Fibroblast of skin of right biceps (primary cell): Measurements from ENCODE around the gene BCAS2.
"Not testable (repeated sequence)": the region's sequence is repeated elsewhere in the genome, so short reads cannot be mapped to it uniquely, and the experiment has no call there.

ENCODE experiments used
- DNase-seq: peaks from one replicate; pipeline ENCODE4 v3.0.0-alpha.2; 2013

BCAS2 gene

GRCh38 chr1:114581335-114582287, at the start of gene BCAS2:
Gene BCAS2 (minus strand): TSS chr1:114581615. CDS start chr1:114581591, 24 bp downstream.
- peak; percentile 99 for DNase-seq

- DNase-seq = peak; percentile 10
Measured at GRCh38 chr1:114627107-114627506, 45.7 kb upstream of the BCAS2 start.

GRCh38 chr1:114623364-114623763, 41.9 kb upstream of the BCAS2 start:
- DNase-seq = no peak

GRCh38 chr1:114620419-114620818, 39.0 kb upstream of the BCAS2 start:
- DNase-seq = no peak

GRCh38 chr1:114618606-114619005, 37.2 kb upstream of the BCAS2 start:
- DNase-seq = no peak

- peak; percentile 34 for DNase-seq
Measured at GRCh38 chr1:114610546-114611245, 29.3 kb upstream of the BCAS2 start.

- no peak for DNase-seq
Measured at GRCh38 chr1:114609826-114610225, 28.4 kb upstream of the BCAS2 start.

- no peak for DNase-seq
Measured at GRCh38 chr1:114609026-114609425, 27.6 kb upstream of the BCAS2 start.

- DNase-seq = no peak
Measured at GRCh38 chr1:114607223-114607622, 25.8 kb upstream of the BCAS2 start.

GRCh38 chr1:114597949-114598348, 16.5 kb upstream of the BCAS2 start:
- peak; percentile 9 for DNase-seq

GRCh38 chr1:114595602-114596001, 14.2 kb upstream of the BCAS2 start:
- no peak for DNase-seq

- no peak for DNase-seq
Measured at GRCh38 chr1:114594046-114594445, 12.6 kb upstream of the BCAS2 start.

- no peak for DNase-seq
Measured at GRCh38 chr1:114589122-114589521, 7.7 kb upstream of the BCAS2 start.

GRCh38 chr1:114588196-114588689, 6.8 kb upstream of the BCAS2 start:
- no peak for DNase-seq

- DNase-seq = no peak
Measured at GRCh38 chr1:114587203-114587991, 6.0 kb upstream of the BCAS2 start.

- DNase-seq = no peak
Measured at GRCh38 chr1:114586513-114587047, 5.2 kb upstream of the BCAS2 start.

- peak; percentile 73 for DNase-seq
Measured at GRCh38 chr1:114585231-114585630, 3.8 kb upstream of the BCAS2 start.

GRCh38 chr1:114574365-114574764, 7.0 kb downstream of the BCAS2 start:
- DNase-seq = no peak

GRCh38 chr1:114564141-114564540, 17.3 kb downstream of the BCAS2 start:
- DNase-seq = no peak

- not testable (repeated sequence) for DNase-seq
Measured at GRCh38 chr1:114562978-114563510, 18.4 kb downstream of the BCAS2 start.

GRCh38 chr1:114561333-114561732, 20.1 kb downstream of the BCAS2 start:
- no peak for DNase-seq

- DNase-seq = no peak
Measured at GRCh38 chr1:114559356-114559755, 22.1 kb downstream of the BCAS2 start.
